Epithelial cell of proximal tubule (primary cell): ENCODE data around the gene KDM4B. TPM values are rescaled to one million over a fixed set of nuclear protein-coding genes. Genes with fewer than 3 reads are reported as not detected.

Experiments
- DNase-seq: peaks from one replicate; pipeline ENCODE4 v3.0.0-alpha.2; 2011; ENCODE audit warnings: low read depth
- H3K4me3 ChIP-seq: 2 replicates; pipeline ENCODE4 v1.5.1; 2011; ENCODE audit warnings: low read depth, mild to moderate bottlenecking, low read length
- total RNA-seq: library from RNA; depleted of rRNA; stranded (reverse); fragments of >200 nt; gene quantifications from 2 replicates; pipeline ENCODE4 v1.2.3, GENCODE V29; 2015
- TF ChIP-seq, protein P1 (sequence below): conservative IDR thresholded peaks from 2 replicates; pipeline ENCODE4 v1.5.1; 2012; ENCODE audit warnings: low read depth, mild to moderate bottlenecking, low read length

The KDM4B gene
- total RNA-seq, 1 donor from 2014 or later = 20.5 TPM

DNA sequence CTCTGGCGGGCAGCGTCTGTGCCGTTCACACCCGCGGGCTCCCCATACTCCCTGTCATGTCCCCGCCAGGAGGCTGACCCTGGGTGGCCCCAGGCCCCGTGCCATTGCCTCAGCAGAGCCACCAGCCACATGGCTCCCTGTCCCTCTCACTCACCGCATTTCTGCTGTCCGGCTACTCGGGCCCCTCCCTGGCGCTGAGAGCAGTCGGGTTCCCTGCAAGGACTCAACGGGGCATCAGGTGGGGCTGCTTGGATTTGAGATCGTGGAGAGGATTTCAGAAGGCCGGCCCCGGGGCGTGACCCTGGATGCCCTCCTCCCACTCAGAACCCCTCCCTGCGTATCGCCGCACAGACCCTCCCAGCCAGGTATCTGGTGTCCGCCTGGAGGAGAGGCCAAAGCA, 142.1 kb downstream of the KDM4B start:
- no peak for DNase-seq
- no peak overlapping the region for H3K4me3 ChIP-seq
- TF ChIP-seq, protein P1, sequence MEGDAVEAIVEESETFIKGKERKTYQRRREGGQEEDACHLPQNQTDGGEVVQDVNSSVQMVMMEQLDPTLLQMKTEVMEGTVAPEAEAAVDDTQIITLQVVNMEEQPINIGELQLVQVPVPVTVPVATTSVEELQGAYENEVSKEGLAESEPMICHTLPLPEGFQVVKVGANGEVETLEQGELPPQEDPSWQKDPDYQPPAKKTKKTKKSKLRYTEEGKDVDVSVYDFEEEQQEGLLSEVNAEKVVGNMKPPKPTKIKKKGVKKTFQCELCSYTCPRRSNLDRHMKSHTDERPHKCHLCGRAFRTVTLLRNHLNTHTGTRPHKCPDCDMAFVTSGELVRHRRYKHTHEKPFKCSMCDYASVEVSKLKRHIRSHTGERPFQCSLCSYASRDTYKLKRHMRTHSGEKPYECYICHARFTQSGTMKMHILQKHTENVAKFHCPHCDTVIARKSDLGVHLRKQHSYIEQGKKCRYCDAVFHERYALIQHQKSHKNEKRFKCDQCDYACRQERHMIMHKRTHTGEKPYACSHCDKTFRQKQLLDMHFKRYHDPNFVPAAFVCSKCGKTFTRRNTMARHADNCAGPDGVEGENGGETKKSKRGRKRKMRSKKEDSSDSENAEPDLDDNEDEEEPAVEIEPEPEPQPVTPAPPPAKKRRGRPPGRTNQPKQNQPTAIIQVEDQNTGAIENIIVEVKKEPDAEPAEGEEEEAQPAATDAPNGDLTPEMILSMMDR = no peak

DNA sequence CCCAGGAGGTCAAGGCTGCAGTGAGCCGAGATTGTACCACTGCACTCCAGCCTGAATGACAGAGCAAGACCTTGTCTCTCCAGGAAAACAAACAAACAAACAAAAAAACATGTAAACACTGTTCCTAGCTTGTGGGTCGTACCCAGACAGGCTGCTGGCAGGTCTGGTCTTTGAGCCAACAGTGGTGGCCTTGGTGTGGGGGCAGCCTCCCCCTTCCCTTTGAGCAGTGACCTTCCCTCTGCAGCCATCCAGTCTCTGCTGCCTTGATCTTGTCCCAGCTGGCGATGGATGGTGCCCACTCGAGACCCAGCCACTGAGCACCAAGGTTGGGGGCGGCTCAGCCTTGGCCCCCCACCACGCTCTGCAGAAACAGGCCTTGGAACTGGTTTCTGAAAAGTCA, 143.3 kb downstream of the KDM4B start:
- no peak for DNase-seq
- TF ChIP-seq, protein P1 = no peak
- no peak overlapping the region for H3K4me3 ChIP-seq

DNA sequence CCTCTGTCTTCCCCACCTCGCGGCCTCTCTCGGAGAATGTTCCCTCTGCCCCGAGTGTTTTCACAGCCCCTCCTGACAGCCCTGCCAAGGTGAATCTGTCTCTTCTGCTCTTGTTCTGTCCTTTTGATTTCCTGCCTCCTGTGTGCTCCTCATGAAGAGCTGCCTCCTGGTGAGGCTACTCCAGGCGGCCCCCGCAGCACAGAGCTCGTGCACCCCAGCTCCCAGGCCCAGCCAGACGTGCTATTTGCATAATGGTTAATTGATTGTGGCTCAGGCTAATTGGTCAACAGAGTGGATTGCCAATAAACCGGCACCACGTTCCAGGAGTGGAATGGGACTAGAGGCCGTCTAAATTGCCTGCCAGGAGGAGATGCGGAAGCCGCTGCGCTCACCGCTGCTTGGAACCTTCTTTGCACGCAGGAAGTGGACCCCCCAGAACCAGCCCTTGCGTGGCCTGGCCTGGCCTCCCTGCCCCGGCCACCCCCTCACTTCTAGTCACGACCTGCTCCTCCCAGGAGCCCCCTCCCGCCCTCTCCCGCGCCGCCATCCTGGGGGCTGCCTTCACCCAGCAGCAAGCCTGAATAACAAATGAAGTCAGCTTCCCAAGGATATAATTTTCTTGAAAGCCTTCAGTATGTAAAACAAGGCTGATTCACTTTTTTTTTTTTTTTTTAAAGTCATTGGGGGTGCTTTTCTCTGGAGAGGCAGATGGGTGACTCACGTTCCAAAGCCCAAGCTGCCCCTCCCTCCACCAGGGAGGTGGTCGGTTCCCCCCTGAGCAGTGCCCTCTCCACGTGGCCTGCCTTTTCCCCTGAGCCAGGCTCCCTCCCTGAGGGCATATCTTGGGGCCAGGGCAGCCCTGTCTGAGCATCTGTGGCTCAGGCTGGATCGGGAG, 144.0 kb downstream of the KDM4B start:
- DNase-seq = no peak
- H3K4me3 ChIP-seq = no peak overlapping the region
- TF ChIP-seq, protein P1 = no peak

DNA sequence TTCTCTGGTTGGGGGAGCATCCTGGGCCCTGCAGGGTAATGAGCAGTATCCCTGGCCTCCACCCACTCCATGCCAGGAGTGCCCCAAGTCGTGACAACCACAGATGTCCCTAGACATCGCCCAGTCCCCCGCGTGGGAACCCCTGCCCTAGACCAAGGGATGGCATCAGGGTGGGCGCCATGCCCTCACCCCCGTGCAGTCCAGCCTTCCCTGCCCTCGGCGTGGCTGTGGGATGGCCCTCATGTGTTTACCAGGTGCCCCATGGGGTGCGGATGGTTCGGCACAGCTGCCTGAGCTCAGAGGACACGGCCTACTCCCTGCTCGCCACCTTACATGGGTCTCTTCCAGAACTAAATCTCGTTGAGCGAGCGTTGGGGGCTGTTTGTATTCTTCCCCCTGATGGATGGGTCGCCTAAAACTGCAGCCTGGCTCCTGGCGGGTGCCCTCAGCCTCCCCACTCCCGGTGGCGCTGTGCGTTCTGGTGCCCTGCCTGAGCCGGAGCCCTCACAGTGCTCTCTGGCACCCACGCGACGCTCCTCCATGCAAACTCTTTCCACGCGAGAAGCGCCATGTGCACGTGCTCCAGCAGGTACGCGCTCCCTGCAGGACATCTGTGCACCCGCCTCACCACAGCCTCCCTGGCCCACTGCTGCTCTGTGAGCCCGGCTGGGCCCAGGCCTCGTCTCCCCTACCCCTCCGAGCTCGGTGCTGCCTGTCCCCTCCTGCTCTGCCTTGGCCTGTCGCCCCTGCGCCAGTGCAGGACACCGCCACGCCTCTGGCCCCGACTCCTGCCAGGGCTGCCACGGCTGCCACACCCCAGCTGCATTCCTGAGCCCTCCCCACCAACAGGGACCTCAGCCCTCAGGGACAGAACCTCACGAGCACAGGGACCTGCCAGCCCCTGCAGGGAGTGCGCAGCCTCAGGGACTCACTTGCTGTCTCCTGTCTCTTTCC, 145.0 kb downstream of the KDM4B start:
- TF ChIP-seq, protein P1 = no peak
- no peak for DNase-seq
- H3K4me3 ChIP-seq = no peak overlapping the region

DNA sequence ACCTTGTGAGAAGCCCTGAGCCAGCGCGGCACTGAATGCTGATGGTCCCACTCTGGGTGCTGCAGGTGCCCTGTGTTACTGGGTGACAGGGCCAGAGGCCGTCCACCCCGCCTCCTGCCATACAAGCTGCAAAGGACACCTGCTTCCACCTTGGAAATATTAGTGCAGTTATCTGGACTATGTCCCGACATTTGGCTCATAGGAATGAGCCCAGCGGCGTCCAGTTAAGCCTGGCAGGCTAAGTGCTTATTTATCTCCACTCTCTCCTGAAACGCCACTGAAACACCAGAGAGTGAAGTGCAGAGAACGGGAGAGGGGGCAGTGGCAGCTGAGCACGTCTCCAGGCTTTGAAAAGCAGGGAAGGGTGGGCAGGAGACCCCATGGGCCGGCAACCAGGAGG, 145.8 kb downstream of the KDM4B start:
- TF ChIP-seq, protein P1 = no peak
- no peak for DNase-seq
- H3K4me3 ChIP-seq = no peak overlapping the region

DNA sequence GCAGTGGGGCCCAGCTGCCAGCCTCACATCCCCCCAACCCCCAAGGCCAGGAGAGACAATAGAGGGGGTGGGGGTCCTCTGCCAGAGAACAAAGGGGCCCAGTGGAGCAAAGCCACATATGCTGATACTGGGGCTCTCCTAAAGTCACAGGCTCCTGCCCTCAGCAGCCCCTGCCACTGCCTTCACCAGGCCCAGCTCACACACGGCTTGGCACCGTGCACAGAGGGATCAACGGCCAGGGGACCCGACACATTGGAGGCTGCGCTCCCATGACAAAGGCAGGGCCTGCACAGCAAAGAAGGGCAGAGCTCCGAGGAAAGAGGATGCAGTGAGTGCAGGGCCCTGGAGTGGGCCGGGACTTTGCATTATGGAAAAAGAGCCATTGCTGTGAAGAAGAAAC, 146.4 kb downstream of the KDM4B start:
- H3K4me3 ChIP-seq = no peak overlapping the region
- DNase-seq = no peak
- TF ChIP-seq, protein P1 = no peak
